ENCODE measurements around the gene TIMP2. TPM values are rescaled to one million over a fixed set of nuclear protein-coding genes. Genes with fewer than 3 reads are reported as not detected.
A peak's percentile ranks its signal among the peaks of the same experiment; 100 is the strongest.

TIMP2 gene
- total and polyA plus RNA-seq, 4 experiments from 2014 or later, result 0.22 to 6.0 (median 5.9) TPM; not detected in 1

- Mint-ChIP-seq H3K27me3 (peaks cover 0 to 3% of the 10 kb centered on the region in 2 donors), H3K36me3 (no peaks in the 10 kb centered on the region), H3K4me1 (no peaks in the 10 kb centered on the region), H3K9me3 (no peaks in the 10 kb centered on the region), H3K27ac (no peak overlapping the region), H3K4me3 (no peak overlapping the region)
- H3K27ac ChIP-seq (ENCODE audit: low read depth, low read length), result no peak overlapping the region
- no peak for DNase-seq
- ChIA-PET CTCF (ENCODE audit: partially characterized antibody) (no interaction called here), POLR2A (ENCODE audit: partially characterized antibody) (no interaction called here)
- intact Hi-C loops (cut with micrococcal nuclease), result no loop called here
- H3K36me3 ChIP-seq (ENCODE audit: insufficient read depth, low read length), result no peaks in the 10 kb centered on the region
- no peaks in the 10 kb centered on the region for H3K4me1 ChIP-seq (ENCODE audit: insufficient read depth, low read length)
- H3K4me3 ChIP-seq (ENCODE audit: low read length in 2 of 2), result no peak overlapping the region
- no peaks in the 10 kb centered on the region for H3K9me3 ChIP-seq (ENCODE audit: control insufficient read depth in 1 of 2, low read length in 2 of 2)
- no peaks in the 10 kb centered on the region for H3K27me3 ChIP-seq (ENCODE audit: insufficient read depth, low read length)
Observed at GRCh38 chr17:78962345-78962983, 37.3 kb upstream of the TIMP2 start.

DNA sequence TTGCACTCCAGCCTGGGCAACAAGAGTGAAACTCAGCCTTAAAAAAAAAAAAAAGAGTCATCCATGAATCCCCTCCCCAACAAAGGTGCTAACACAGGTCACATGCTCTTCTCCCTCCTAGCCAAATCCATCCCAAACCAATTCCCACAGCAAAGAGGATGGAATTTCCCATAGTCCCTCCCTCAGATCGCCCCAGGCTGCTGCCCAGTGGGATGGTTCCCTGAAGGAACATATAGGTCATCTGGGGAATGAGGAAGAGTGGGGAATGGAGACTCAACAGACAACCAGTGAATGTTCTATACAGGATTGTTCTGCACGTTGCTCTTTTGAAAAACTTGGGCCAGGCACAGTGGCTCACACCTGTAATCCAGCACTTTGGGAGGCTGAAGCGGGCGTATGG lies 36.4 kb upstream of the TIMP2 start:
- no peak overlapping the region for H3K4me3 ChIP-seq (ENCODE audit: low read length in 2 of 2)
- H3K36me3 Mint-ChIP-seq, result no peaks in the 10 kb centered on the region
- peaks cover 0 to 3% of the 10 kb centered on the region in 2 donors for H3K27me3 Mint-ChIP-seq
- no peaks in the 10 kb centered on the region for H3K36me3 ChIP-seq (ENCODE audit: insufficient read depth, low read length)
- intact Hi-C loops (cut with micrococcal nuclease), result no loop called here
- no peaks in the 10 kb centered on the region for H3K9me3 Mint-ChIP-seq
- no peak overlapping the region for H3K4me3 Mint-ChIP-seq
- H3K4me1 ChIP-seq (ENCODE audit: insufficient read depth, low read length), result no peaks in the 10 kb centered on the region
- DNase-seq, result no peak
- no peak overlapping the region for H3K27ac Mint-ChIP-seq
- H3K9me3 ChIP-seq (ENCODE audit: control insufficient read depth in 1 of 2, low read length in 2 of 2), result no peaks in the 10 kb centered on the region
- CTCF ChIA-PET (ENCODE audit: partially characterized antibody), result no interaction called here
- H3K4me1 Mint-ChIP-seq, result no peaks in the 10 kb centered on the region
- no peak overlapping the region for H3K27ac ChIP-seq (ENCODE audit: low read depth, low read length)
- POLR2A ChIA-PET (ENCODE audit: partially characterized antibody), result no interaction called here
- no peaks in the 10 kb centered on the region for H3K27me3 ChIP-seq (ENCODE audit: insufficient read depth, low read length)

- Histone ChIP-seq H3K9me3 (ENCODE audit: control insufficient read depth in 1 of 2, low read length in 2 of 2) (no peaks in the 10 kb centered on the region), H3K27me3 (ENCODE audit: insufficient read depth, low read length) (no peaks in the 10 kb centered on the region), H3K36me3 (ENCODE audit: insufficient read depth, low read length) (no peaks in the 10 kb centered on the region), H3K4me1 (ENCODE audit: insufficient read depth, low read length) (no peaks in the 10 kb centered on the region), H3K4me3 (ENCODE audit: low read length in 2 of 2) (no peak overlapping the region), H3K27ac (ENCODE audit: low read depth, low read length) (no peak overlapping the region)
- Mint-ChIP-seq H3K27me3 (peaks cover 0 to 3% of the 10 kb centered on the region in 2 donors), H3K9me3 (no peaks in the 10 kb centered on the region), H3K4me3 (no peak overlapping the region), H3K36me3 (no peaks in the 10 kb centered on the region), H3K4me1 (no peaks in the 10 kb centered on the region), H3K27ac (no peak overlapping the region)
- intact Hi-C loops (cut with micrococcal nuclease), result no loop called here
- DNase-seq, result no peak
- CTCF ChIA-PET (ENCODE audit: partially characterized antibody), result interaction anchor here (0.7 to 1.2 kb wide), 2 partner anchors 95 to 1898 kb away, joined by 3 to 7 read pairs; no protein-coding TSS in a partner anchor
- POLR2A ChIA-PET (ENCODE audit: partially characterized antibody), result no interaction called here
Observed at GRCh38 chr17:78960928-78961327, 35.7 kb upstream of the TIMP2 start.

DNA sequence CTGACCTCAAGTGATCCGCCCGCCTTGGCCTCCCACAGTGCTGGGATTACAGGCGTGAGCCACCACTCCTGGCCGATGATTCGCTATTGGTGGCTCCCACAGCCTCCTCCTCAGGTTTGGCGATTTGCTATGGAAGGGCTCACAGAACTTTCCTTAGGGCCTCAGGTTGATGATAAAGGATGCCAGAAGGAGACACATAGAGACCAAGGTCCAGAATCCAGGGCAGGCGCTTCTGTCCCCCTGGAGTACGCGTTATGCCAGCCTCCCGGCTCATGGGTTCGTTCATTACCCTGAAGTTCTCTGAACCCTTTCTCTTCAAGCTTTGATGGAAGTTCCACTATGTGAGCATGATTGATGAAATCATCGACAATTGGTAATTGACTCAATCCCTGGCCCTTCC lies 34.6 kb upstream of the TIMP2 start:
- DNase-seq, result no peak
- Mint-ChIP-seq H3K9me3 (no peaks in the 10 kb centered on the region), H3K27ac (no peak overlapping the region), H3K4me3 (no peak overlapping the region), H3K36me3 (no peaks in the 10 kb centered on the region), H3K27me3 (peaks cover 0 to 3% of the 10 kb centered on the region in 2 donors), H3K4me1 (no peaks in the 10 kb centered on the region)
- no peaks in the 10 kb centered on the region for H3K36me3 ChIP-seq (ENCODE audit: insufficient read depth, low read length)
- no peaks in the 10 kb centered on the region for H3K27me3 ChIP-seq (ENCODE audit: insufficient read depth, low read length)
- ChIA-PET POLR2A (ENCODE audit: partially characterized antibody) (no interaction called here), CTCF (ENCODE audit: partially characterized antibody) (interaction anchor here (1.2 kb wide), 1 partner anchor 94 kb away, joined by 7 read pairs; no protein-coding TSS in a partner anchor)
- H3K4me3 ChIP-seq (ENCODE audit: low read length in 2 of 2), result no peak overlapping the region
- H3K9me3 ChIP-seq (ENCODE audit: control insufficient read depth in 1 of 2, low read length in 2 of 2), result no peaks in the 10 kb centered on the region
- no peaks in the 10 kb centered on the region for H3K4me1 ChIP-seq (ENCODE audit: insufficient read depth, low read length)
- H3K27ac ChIP-seq (ENCODE audit: low read depth, low read length), result no peak overlapping the region
- intact Hi-C loops (cut with micrococcal nuclease), result no loop called here

DNA sequence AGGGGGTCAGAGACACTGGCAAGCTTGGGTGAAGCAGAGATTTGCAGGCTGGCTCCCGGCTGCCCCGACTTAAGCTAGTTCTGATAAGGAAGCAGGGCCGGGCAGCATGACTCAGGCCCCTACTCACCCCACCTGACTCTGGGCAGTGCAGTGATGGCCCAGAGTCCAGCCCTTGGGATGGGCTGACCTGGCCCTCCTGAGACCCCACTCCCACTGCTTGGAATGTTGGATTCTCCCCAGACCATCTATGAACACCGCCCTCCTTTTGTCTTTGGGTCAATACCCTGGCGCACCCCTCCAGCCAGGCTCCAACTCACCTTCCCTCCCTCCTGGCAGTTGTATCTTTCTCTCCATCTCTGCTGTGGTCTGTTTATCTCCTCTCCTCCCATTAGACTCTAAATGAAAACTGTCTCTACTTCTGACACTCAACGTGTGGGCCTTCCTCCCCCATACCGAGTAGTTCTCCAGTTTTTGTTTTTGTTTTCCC lies 33.5 kb upstream of the TIMP2 start:
- no peaks in the 10 kb centered on the region for H3K36me3 Mint-ChIP-seq
- no peaks in the 10 kb centered on the region for H3K9me3 ChIP-seq (ENCODE audit: control insufficient read depth in 1 of 2, low read length in 2 of 2)
- H3K27ac ChIP-seq (ENCODE audit: low read depth, low read length), result no peak overlapping the region
- no peak for DNase-seq
- no peaks in the 10 kb centered on the region for H3K4me1 Mint-ChIP-seq
- peak overlapping the region in 1 of 8 donors; percentile 9 for H3K4me3 Mint-ChIP-seq
- H3K36me3 ChIP-seq (ENCODE audit: insufficient read depth, low read length), result no peaks in the 10 kb centered on the region
- no peak overlapping the region for H3K4me3 ChIP-seq (ENCODE audit: low read length in 2 of 2)
- no peaks in the 10 kb centered on the region for H3K4me1 ChIP-seq (ENCODE audit: insufficient read depth, low read length)
- H3K27ac Mint-ChIP-seq, result peak overlapping the region in 1 of 7 donors; percentile 9
- ChIA-PET CTCF (ENCODE audit: partially characterized antibody) (no interaction called here), POLR2A (ENCODE audit: partially characterized antibody) (no interaction called here)
- H3K27me3 Mint-ChIP-seq, result peaks cover 0 to 3% of the 10 kb centered on the region in 2 donors
- no peaks in the 10 kb centered on the region for H3K9me3 Mint-ChIP-seq
- intact Hi-C loops (cut with micrococcal nuclease), result no loop called here
- H3K27me3 ChIP-seq (ENCODE audit: insufficient read depth, low read length), result no peaks in the 10 kb centered on the region

GRCh38 chr17:78957128-78957527 lies 31.9 kb upstream of the TIMP2 start:
- POLR2A ChIA-PET (ENCODE audit: partially characterized antibody), result no interaction called here
- Mint-ChIP-seq H3K36me3 (no peaks in the 10 kb centered on the region), H3K9me3 (peaks cover 0 to 2% (median 0%) of the 10 kb centered on the region in 8 donors), H3K4me3 (no peak overlapping the region), H3K27ac (no peak overlapping the region), H3K4me1 (no peaks in the 10 kb centered on the region), H3K27me3 (peaks cover 3% of the 10 kb centered on the region in 2 donors)
- CTCF ChIA-PET (ENCODE audit: partially characterized antibody), result no interaction called here
- Histone ChIP-seq H3K27me3 (ENCODE audit: insufficient read depth, low read length) (no peaks in the 10 kb centered on the region), H3K4me1 (ENCODE audit: insufficient read depth, low read length) (no peaks in the 10 kb centered on the region), H3K27ac (ENCODE audit: low read depth, low read length) (no peak overlapping the region), H3K36me3 (ENCODE audit: insufficient read depth, low read length) (no peaks in the 10 kb centered on the region), H3K9me3 (ENCODE audit: control insufficient read depth in 1 of 2, low read length in 2 of 2) (no peaks in the 10 kb centered on the region), H3K4me3 (ENCODE audit: low read length in 2 of 2) (no peak overlapping the region)
- intact Hi-C loops (cut with micrococcal nuclease), result no loop called here
- DNase-seq, result no peak

GRCh38 chr17:78956254-78956653 lies 31.1 kb upstream of the TIMP2 start:
- no peak overlapping the region for H3K4me3 Mint-ChIP-seq
- intact Hi-C loops (cut with micrococcal nuclease), result no loop called here
- Histone ChIP-seq H3K27me3 (ENCODE audit: insufficient read depth, low read length) (no peaks in the 10 kb centered on the region), H3K36me3 (ENCODE audit: insufficient read depth, low read length) (no peaks in the 10 kb centered on the region), H3K9me3 (ENCODE audit: control insufficient read depth in 1 of 2, low read length in 2 of 2) (no peaks in the 10 kb centered on the region), H3K4me3 (ENCODE audit: low read length in 2 of 2) (no peak overlapping the region), H3K27ac (ENCODE audit: low read depth, low read length) (no peak overlapping the region), H3K4me1 (ENCODE audit: insufficient read depth, low read length) (no peaks in the 10 kb centered on the region)
- CTCF ChIA-PET (ENCODE audit: partially characterized antibody), result no interaction called here
- peaks cover 3% of the 10 kb centered on the region in 2 donors for H3K27me3 Mint-ChIP-seq
- H3K4me1 Mint-ChIP-seq, result no peaks in the 10 kb centered on the region
- no peak overlapping the region for H3K27ac Mint-ChIP-seq
- POLR2A ChIA-PET (ENCODE audit: partially characterized antibody), result no interaction called here
- H3K36me3 Mint-ChIP-seq, result no peaks in the 10 kb centered on the region
- DNase-seq, result no peak
- H3K9me3 Mint-ChIP-seq, result peaks cover 0 to 6% (median 2%) of the 10 kb centered on the region in 8 donors

All from CD4-positive, alpha-beta memory T cell (primary cell).